IMR-90 (cell line): ENCODE measurements around the gene DPH7. TPM values are rescaled to one million over a fixed set of nuclear protein-coding genes. Genes with fewer than 3 reads are reported as not detected.

Experiments
- ATAC-seq: fragments of 200-7000 bp; cut with Tn5 transposase; 2 replicates; pipeline ENCODE4 v1.9.1; 2020; ENCODE audit warnings: low read depth, mild to moderate bottlenecking, moderate library complexity
- BruUV-seq: library from RNA; stranded (reverse); fragments of 400-500 nt; replicated peaks from 2 replicates; lab custom pipeline; 2021; lab: Mats Ljungman, UMichigan
- CTCF ChIA-PET: fragments of 300-600 bp; formaldehyde crosslinking; extraction: SDS; loops from one replicate; lab custom pipeline; 2021; ENCODE audit warnings: antibody characterized with exemption; lab: Yijun Ruan, JAX
- POLR2A ChIA-PET: fragments of 300-600 bp; sonication (Branson Sonifier 250); formaldehyde crosslinking; loops from one replicate; lab custom pipeline; 2022; ENCODE audit warnings: antibody characterized with exemption; ENCODE audit not compliant: unreplicated experiment; lab: Charles Lee
- DNase-seq: peaks from one replicate; pipeline ENCODE4 v3.0.0; 2013
- H2AFZ ChIP-seq: replicated peaks from 2 replicates; pipeline ENCODE3; 2013; ENCODE audit warnings: low read length, mild to moderate bottlenecking; ENCODE audit not compliant: poor library complexity
- H2AK5ac ChIP-seq: 2 replicates; pipeline ENCODE4 v1.6.1; 2013; ENCODE audit warnings: low read depth, low read length, inconsistent platforms
- H2AK9ac ChIP-seq: replicated peaks from 2 replicates; pipeline ENCODE3; 2013; ENCODE audit warnings: mild to moderate bottlenecking, low read depth, low read length, moderate library complexity; ENCODE audit not compliant: poor library complexity
- H2BK120ac ChIP-seq: 2 replicates; pipeline ENCODE4 v1.6.1; 2013; ENCODE audit warnings: low read depth, low read length, inconsistent platforms
- H2BK15ac ChIP-seq: 3 replicates; pipeline ENCODE4 v1.6.1; 2013; ENCODE audit warnings: low read depth, low read length, inconsistent platforms
- H2BK20ac ChIP-seq: 2 replicates; pipeline ENCODE4 v1.6.1; 2013; ENCODE audit warnings: low read depth, mild to moderate bottlenecking, inconsistent platforms, low read length, moderate library complexity
- H2BK5ac ChIP-seq: 2 replicates; pipeline ENCODE4 v1.6.1; 2013; ENCODE audit warnings: mild to moderate bottlenecking, low read depth, low read length, inconsistent platforms; ENCODE audit not compliant: poor library complexity, severe bottlenecking
- H3K14ac ChIP-seq: replicated peaks from 2 replicates; pipeline ENCODE4 v1.6.1; 2013; ENCODE audit warnings: low read depth, low read length, inconsistent platforms
- H3K18ac ChIP-seq: 2 replicates; pipeline ENCODE4 v1.6.1; 2013; ENCODE audit warnings: low read depth, low read length, control low read depth
- H3K23ac ChIP-seq: 2 replicates; pipeline ENCODE4 v1.6.1; 2013; ENCODE audit warnings: low read depth, low read length, inconsistent platforms
- H3K27ac ChIP-seq: 2 replicates; pipeline ENCODE4 v1.5.1; 2013; ENCODE audit warnings: mild to moderate bottlenecking, control low read depth, low read length; ENCODE audit not compliant: insufficient read depth
- H3K27me3 ChIP-seq: 2 replicates; pipeline ENCODE4 v1.6.1; 2013; ENCODE audit warnings: low read length; ENCODE audit not compliant: control insufficient read depth, insufficient read depth
- H3K36me3 ChIP-seq: 2 replicates; pipeline ENCODE4 v1.6.1; 2013; ENCODE audit warnings: low read length, mixed read lengths; ENCODE audit not compliant: control insufficient read depth, insufficient read depth
- H3K4ac ChIP-seq: 2 replicates; pipeline ENCODE4 v1.6.1; 2013; ENCODE audit warnings: low read depth, low read length, inconsistent platforms
- H3K4me1 ChIP-seq: 2 replicates; pipeline ENCODE4 v1.6.1; 2013; ENCODE audit warnings: low read length, mixed read lengths; ENCODE audit not compliant: control insufficient read depth, insufficient read depth
- H3K4me2 ChIP-seq: 2 replicates; pipeline ENCODE4 v1.6.1; 2013; ENCODE audit warnings: low read depth, mild to moderate bottlenecking, control low read depth, low read length, moderate library complexity
- H3K4me3 ChIP-seq: 2 replicates; pipeline ENCODE4 v1.5.1; 2013; ENCODE audit warnings: low read depth, mild to moderate bottlenecking, control low read depth, low read length, moderate library complexity; ENCODE audit not compliant: insufficient read depth
- H3K56ac ChIP-seq: 2 replicates; pipeline ENCODE4 v1.6.1; 2013; ENCODE audit warnings: low read length, inconsistent platforms; ENCODE audit not compliant: insufficient read depth; ENCODE audit errors: extremely low read depth
- H3K79me1 ChIP-seq, 2 experiments: 2 replicates each; pipeline ENCODE4 v1.6.1; 2013; ENCODE audit warnings: low read length in 2 of 2, inconsistent platforms in 1 of 2, low read depth in 1 of 2
- H3K9ac ChIP-seq: 2 replicates; pipeline ENCODE4 v1.6.1; 2013; ENCODE audit warnings: low read depth, low read length, control low read depth
- H3K9me1 ChIP-seq: 2 replicates; pipeline ENCODE4 v1.6.1; 2013; ENCODE audit warnings: low read length, inconsistent platforms; ENCODE audit not compliant: insufficient read depth
- H3K9me3 ChIP-seq: 2 replicates; pipeline ENCODE4 v1.6.1; 2013; ENCODE audit warnings: low read length; ENCODE audit not compliant: control insufficient read depth, insufficient read depth
- H4K20me1 ChIP-seq: 2 replicates; pipeline ENCODE4 v1.6.1; 2013; ENCODE audit warnings: low read length, inconsistent platforms; ENCODE audit not compliant: insufficient read depth
- H4K5ac ChIP-seq: 2 replicates; pipeline ENCODE4 v1.6.1; 2013; ENCODE audit warnings: mild to moderate bottlenecking, low read depth, low read length, control low read depth
- H4K8ac ChIP-seq, 2 experiments: 2 replicates each; pipeline ENCODE4 v1.6.1; 2013; ENCODE audit warnings: low read depth in 2 of 2, low read length in 2 of 2, control low read depth in 1 of 2, inconsistent platforms in 1 of 2
- H4K91ac ChIP-seq: 2 replicates; pipeline ENCODE4 v1.6.1; 2013; ENCODE audit warnings: low read depth, low read length, inconsistent platforms; ENCODE audit not compliant: insufficient read depth
- CEBPB ChIP-seq: IDR thresholded peaks from 2 replicates; pipeline ENCODE4 v1.6.1; 2012; ENCODE audit warnings: low read depth, low read length, improper control_type of control experiment
- CHD1 ChIP-seq: IDR thresholded peaks from 2 replicates; pipeline ENCODE4 v1.6.1; 2012; ENCODE audit warnings: low read depth, low read length, improper control_type of control experiment
- MAFK ChIP-seq: IDR thresholded peaks from 2 replicates; pipeline ENCODE4 v1.6.1; 2012; ENCODE audit warnings: low read depth, low read length, improper control_type of control experiment
- MAZ ChIP-seq: IDR thresholded peaks from 2 replicates; pipeline ENCODE4 v1.6.1; 2012; ENCODE audit warnings: low read depth, mild to moderate bottlenecking, low read length, improper control_type of control experiment, moderate library complexity, borderline replicate concordance
- MXI1 ChIP-seq: IDR thresholded peaks from 2 replicates; pipeline ENCODE4 v1.6.1; 2012; ENCODE audit warnings: low read depth, mild to moderate bottlenecking, low read length, moderate library complexity, borderline replicate concordance
- NFE2L2 ChIP-seq: fragments of 150-350 bp; IDR thresholded peaks from 2 replicates; pipeline ENCODE4 v1.6.1; 2016; ENCODE audit warnings: low read depth, mild to moderate bottlenecking, low read length
- POLR2A ChIP-seq: IDR thresholded peaks from 2 replicates; pipeline ENCODE4 v1.6.1; 2012; ENCODE audit warnings: mild to moderate bottlenecking, low read depth, low read length
- RFX5 ChIP-seq: IDR thresholded peaks from 2 replicates; pipeline ENCODE4 v1.8.0; 2012; ENCODE audit warnings: low read depth, mild to moderate bottlenecking, low read length, moderate library complexity
- WGBS, 2 experiments: methylation state at CpG; one replicate each; pipeline versions ENCODE4 v1.1.5 to v1.1.7; 2013; ENCODE audit warnings: missing lambda C conversion rate in 2 of 2; ENCODE audit not compliant: insufficient read length in 1 of 2; ENCODE audit errors: extremely low coverage in 2 of 2; 5-methylcytosine and 5-hydroxymethylcytosine counted together
- dilution Hi-C: fragments of 300-500 bp; cut with HindIII; formaldehyde crosslinking; loops from one replicate; pipeline ENCODE4 v1.14.3; 2018; ENCODE audit warnings: low sequenced_read_pairs; ENCODE audit not compliant: unreplicated experiment
- in situ Hi-C: fragments of 300-500 bp; cut with MboI; formaldehyde crosslinking; loops from 3 replicates; pipeline ENCODE4 v1.14.3; 2019; ENCODE audit warnings: low sequenced_read_pairs, inconsistent platforms, mixed read lengths
- intact Hi-C: fragments of 100-400 bp; cut with micrococcal nuclease; formaldehyde crosslinking; loops from 2 replicates; pipeline ENCODE4 v1.10.0; 2022
- polyA plus RNA-seq, 3 experiments: library from polyadenylated mRNA; depleted of rRNA; stranded (reverse); fragments of >200 nt; gene quantifications; 2 replicates each; pipeline ENCODE4 v1.2.3, GENCODE V29; 2012; ENCODE audit warnings: low replicate concordance in 1 of 3
- total RNA-seq: library from RNA; depleted of rRNA; stranded (reverse); fragments of >200 nt; gene quantifications from 2 replicates; pipeline ENCODE4 v1.2.3, GENCODE V29; 2012

Gene DPH7
- total and polyA plus RNA-seq, 2 of the 4 experiments (the other 2 are of a cell fraction): 12.5 to 33.7 TPM

DNA sequence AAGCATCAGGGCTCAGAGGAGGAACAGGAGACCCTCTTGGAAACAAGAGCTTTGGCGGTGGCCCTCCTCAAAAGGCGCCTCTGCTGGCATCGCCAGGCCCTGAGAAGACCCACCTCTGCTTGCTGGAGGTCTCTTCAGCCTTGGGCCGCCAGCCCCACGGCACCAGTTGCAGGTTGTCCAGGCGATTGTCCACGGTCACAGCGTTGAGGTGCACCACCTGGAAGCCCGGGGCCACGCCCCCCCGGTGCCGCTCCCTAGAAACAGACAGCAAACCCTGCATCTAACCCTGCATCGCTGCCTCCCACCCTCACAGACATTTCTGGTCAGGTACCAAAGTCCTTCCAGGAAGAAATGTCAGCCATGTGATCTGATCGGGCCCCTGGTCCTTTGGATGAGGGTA lies 8.1 kb upstream of the DPH7 start:
- DNase-seq (no peak), ATAC-seq (no peak)
- Histone ChIP-seq H3K18ac (no peak overlapping the region), H2BK120ac (no peak overlapping the region), H2BK15ac (no peak overlapping the region), H4K8ac (no peak overlapping the region), H3K4ac (no peak overlapping the region), H2AFZ (no peak overlapping the region), H3K56ac (no peak overlapping the region), H3K27me3 (no peaks in the 10 kb centered on the region), H2AK9ac (no peak overlapping the region), H2BK5ac (no peak overlapping the region), H3K27ac (no peak overlapping the region), H2BK20ac (no peak overlapping the region), H3K79me1 (peaks cover 7 to 48% of the 10 kb centered on the region in 2 experiments), H3K4me2 (no peak overlapping the region), H3K9ac (no peak overlapping the region), H4K91ac (no peak overlapping the region), H3K9me3 (no peaks in the 10 kb centered on the region), H4K20me1 (peaks cover 10% of the 10 kb centered on the region), H3K23ac (no peak overlapping the region), H3K36me3 (peaks cover 37% of the 10 kb centered on the region), H4K5ac (no peak overlapping the region), H3K4me3 (no peak overlapping the region), H2AK5ac (no peak overlapping the region), H3K9me1 (no peaks in the 10 kb centered on the region), H3K14ac (no peak overlapping the region), H3K4me1 (peaks cover 7% of the 10 kb centered on the region)
- POLR2A ChIA-PET: no interaction called here
- intact Hi-C loops: no loop called here
- BruUV-seq: no TSS peak
- in situ Hi-C loops: no loop called here
- WGBS, 2 experiments: 91% methylated on average over 6 of the region's 14 CpGs; no CpG with 5 or more reads in 1 of the 2 experiments
- TF ChIP-seq MXI1 (no peak), RFX5 (no peak), CHD1 (no peak), NFE2L2 (no peak), CEBPB (no peak), MAZ (no peak), POLR2A (no peak), MAFK (no peak)
- CTCF ChIA-PET: no interaction called here
- dilution Hi-C loops: no loop called here
